WTC11 (cell line): ENCODE measurements around the gene TCF7L1.

Experiments
- CTCF ChIP-seq: fragments of 200-600 bp; IDR thresholded peaks from 2 replicates; pipeline ENCODE4 v1.8.0; 2022; ENCODE audit warnings: antibody characterized with exemption
- MYBL2 ChIP-seq: sonication (generic); formaldehyde crosslinking; IDR thresholded peaks from 2 replicates; pipeline ENCODE4 v1.8.1; 2023; ENCODE audit warnings: mild to moderate bottlenecking, moderate library complexity, missing genetic modification reagents
- NFYB ChIP-seq: sonication (generic); formaldehyde crosslinking; conservative IDR thresholded peaks from 2 replicates; pipeline ENCODE4 v1.8.0; 2022; ENCODE audit warnings: low read depth, missing genetic modification reagents
- SMAD4 ChIP-seq: sonication (generic); formaldehyde crosslinking; IDR thresholded peaks from 2 replicates; pipeline ENCODE4 v1.8.0; 2022; ENCODE audit warnings: mild to moderate bottlenecking, missing genetic modification reagents

GRCh38 chr2:85212841-85213240 is 79.6 kb downstream of the TCF7L1 start:
- no peak for TF ChIP-seq MYBL2
- TF ChIP-seq NFYB (CRISPR knock-in tag) = no peak
- TF ChIP-seq SMAD4 (CRISPR knock-in tag) = no peak
- no peak for TF ChIP-seq CTCF
